Bronchial epithelial cell (primary cell): Measurements from ENCODE around the gene SSBP4. TPM values are rescaled to one million over a fixed set of nuclear protein-coding genes. Genes with fewer than 3 reads are reported as not detected.
A peak's percentile ranks its signal among the peaks of the same experiment; 100 is the strongest.

Source experiments
- DNase-seq: peaks from one replicate; pipeline ENCODE4 v3.0.0-alpha.2; 2010; ENCODE audit warnings: low read depth
- FAIRE-seq: peaks from 2 replicates; lab custom pipeline; 2011; peaks lifted over from hg19 to GRCh38; lab: Jason Lieb, UNC
- H3K27me3 ChIP-seq: 2 replicates; pipeline ENCODE4 v1.5.1; 2011; ENCODE audit warnings: low read length; ENCODE audit not compliant: control insufficient read depth, insufficient read depth
- H3K36me3 ChIP-seq: 2 replicates; pipeline ENCODE4 v1.5.1; 2011; ENCODE audit warnings: low read length; ENCODE audit not compliant: control insufficient read depth, insufficient read depth
- H3K4me3 ChIP-seq: 2 replicates; pipeline ENCODE4 v1.5.1; 2011; ENCODE audit warnings: mild to moderate bottlenecking, low read depth, low read length, control low read depth
- total RNA-seq: library from RNA; depleted of rRNA; stranded (reverse); fragments of >200 nt; gene quantifications from 2 replicates; pipeline ENCODE4 v1.2.1, GENCODE V29; 2014
- TF ChIP-seq, protein P1 (sequence below): IDR thresholded peaks from 2 replicates; pipeline ENCODE4 v1.5.1; 2011; ENCODE audit warnings: mild to moderate bottlenecking, moderate library complexity, low read length, control low read depth, inconsistent platforms; ENCODE audit not compliant: insufficient read depth, severe bottlenecking

The SSBP4 gene
- total RNA-seq, 1 donor from 2014 or later: 17.1 TPM

DNA sequence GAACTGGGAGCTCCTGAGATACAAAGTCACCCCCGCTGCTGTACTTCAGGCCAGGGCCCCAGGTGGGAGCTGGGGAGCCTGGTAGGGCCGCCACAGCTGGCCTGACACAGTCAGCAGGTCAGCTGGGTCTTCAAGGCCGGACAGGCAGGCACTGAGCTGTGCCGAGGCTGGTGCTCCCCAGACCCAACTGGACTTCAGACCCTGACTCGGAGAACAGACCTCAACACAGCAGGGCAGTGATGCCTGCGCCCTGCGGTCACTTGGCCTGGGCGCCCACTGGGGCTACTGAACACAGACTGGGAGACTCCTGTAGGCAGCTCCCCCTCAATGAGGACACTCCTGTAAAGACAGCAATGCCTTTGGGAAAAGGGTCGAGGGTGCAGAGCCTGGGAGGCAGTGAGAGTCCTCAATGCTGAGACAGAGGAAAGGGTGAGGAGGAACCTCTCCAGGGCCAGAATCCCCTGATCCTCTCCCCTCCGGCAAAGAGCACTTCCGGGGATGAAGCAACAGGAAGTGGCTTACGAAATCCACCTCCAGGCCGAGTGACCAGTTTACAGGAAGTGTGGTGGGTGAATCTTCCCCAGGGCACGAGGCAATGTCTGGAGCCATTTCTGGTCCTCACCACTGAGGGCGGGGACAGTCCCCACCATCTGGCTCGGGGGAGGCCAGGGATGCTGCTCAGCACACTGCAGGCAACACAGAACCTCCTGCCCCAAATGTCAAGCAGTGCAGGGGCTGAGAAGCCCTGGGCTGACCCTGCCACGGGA is 59.5 kb downstream of the SSBP4 start:
- Histone ChIP-seq H3K27me3 (no peaks in the 10 kb centered on the region), H3K4me3 (no peak overlapping the region), H3K36me3 (peaks cover 2% of the 10 kb centered on the region)
- TF ChIP-seq, protein P1, sequence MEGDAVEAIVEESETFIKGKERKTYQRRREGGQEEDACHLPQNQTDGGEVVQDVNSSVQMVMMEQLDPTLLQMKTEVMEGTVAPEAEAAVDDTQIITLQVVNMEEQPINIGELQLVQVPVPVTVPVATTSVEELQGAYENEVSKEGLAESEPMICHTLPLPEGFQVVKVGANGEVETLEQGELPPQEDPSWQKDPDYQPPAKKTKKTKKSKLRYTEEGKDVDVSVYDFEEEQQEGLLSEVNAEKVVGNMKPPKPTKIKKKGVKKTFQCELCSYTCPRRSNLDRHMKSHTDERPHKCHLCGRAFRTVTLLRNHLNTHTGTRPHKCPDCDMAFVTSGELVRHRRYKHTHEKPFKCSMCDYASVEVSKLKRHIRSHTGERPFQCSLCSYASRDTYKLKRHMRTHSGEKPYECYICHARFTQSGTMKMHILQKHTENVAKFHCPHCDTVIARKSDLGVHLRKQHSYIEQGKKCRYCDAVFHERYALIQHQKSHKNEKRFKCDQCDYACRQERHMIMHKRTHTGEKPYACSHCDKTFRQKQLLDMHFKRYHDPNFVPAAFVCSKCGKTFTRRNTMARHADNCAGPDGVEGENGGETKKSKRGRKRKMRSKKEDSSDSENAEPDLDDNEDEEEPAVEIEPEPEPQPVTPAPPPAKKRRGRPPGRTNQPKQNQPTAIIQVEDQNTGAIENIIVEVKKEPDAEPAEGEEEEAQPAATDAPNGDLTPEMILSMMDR: no peak
- DNase-seq (peak; percentile 77), FAIRE-seq (peak; percentile 77)

DNA sequence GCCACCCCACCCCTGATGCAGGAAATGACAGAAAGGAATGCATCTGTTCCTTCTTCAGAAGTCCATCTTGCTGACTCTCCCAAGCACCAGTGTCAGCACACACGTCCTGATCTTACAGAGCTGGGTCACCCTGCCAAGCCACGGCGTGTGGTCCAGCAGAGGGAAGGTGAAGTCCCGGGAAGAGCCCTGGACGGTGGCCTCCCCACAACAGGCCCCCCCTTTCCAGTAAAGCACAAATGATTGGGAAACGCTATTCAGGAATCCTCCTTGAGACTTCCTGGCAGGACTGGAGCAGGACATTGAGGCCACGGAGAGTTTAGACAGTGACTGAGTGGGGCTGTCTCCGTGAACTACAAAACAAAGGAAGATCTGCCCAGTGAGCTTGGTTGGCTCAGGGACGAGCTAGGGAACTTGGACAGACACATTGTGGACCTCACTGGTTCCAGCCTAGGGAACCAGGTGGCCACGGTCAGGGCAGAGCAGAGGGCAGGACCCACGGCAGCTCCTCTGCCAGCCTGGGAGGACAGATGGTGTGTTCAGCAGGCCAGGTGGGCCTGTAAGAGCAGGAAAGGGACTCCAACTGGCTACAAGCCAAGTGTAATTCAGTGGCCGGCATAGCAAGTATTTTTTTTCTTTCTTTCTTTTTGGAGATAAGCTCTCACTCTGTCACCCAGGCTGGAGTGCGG is 61.0 kb downstream of the SSBP4 start:
- TF ChIP-seq, protein P1: no peak
- no peak overlapping the region for H3K4me3 ChIP-seq
- H3K27me3 ChIP-seq: no peaks in the 10 kb centered on the region
- no peak for FAIRE-seq
- no peaks in the 10 kb centered on the region for H3K36me3 ChIP-seq
- no peak for DNase-seq

DNA sequence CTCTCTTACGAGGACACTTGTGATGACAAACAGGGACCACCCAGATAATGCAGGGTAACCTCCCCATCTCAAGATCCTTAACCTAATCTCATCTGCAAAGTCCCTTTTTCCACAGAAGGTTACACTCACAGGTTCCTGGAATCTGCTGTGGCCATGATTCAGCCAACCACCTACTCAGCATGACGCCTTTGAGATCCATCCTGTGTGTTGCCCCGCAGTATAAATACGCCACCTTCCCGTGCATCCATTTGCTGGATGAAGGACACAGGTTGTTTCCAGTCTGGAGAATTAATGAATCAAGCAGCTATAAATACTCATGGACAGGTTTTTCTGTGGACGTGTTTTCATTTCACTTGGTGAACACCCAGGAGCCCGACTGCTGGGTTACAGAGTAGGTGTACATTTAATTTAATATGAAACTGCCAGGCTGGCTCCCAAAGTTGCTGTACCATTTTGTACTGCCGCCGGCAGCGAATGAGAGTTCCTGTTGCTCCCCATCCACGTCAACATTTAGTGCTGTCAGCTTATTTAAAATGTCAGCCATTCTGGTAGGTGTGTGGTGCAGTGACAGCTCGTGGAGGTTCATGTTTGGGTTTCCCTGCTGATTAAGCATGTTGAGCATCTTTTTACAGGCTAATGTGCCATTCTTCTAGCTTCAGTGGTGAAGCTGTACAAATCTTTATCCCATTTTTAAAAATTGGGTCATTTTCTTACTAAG is 62.5 kb downstream of the SSBP4 start:
- Histone ChIP-seq H3K27me3 (no peaks in the 10 kb centered on the region), H3K4me3 (no peak overlapping the region), H3K36me3 (no peaks in the 10 kb centered on the region)
- DNase-seq (no peak), FAIRE-seq (peak; percentile 43)
- TF ChIP-seq, protein P1: no peak

DNA sequence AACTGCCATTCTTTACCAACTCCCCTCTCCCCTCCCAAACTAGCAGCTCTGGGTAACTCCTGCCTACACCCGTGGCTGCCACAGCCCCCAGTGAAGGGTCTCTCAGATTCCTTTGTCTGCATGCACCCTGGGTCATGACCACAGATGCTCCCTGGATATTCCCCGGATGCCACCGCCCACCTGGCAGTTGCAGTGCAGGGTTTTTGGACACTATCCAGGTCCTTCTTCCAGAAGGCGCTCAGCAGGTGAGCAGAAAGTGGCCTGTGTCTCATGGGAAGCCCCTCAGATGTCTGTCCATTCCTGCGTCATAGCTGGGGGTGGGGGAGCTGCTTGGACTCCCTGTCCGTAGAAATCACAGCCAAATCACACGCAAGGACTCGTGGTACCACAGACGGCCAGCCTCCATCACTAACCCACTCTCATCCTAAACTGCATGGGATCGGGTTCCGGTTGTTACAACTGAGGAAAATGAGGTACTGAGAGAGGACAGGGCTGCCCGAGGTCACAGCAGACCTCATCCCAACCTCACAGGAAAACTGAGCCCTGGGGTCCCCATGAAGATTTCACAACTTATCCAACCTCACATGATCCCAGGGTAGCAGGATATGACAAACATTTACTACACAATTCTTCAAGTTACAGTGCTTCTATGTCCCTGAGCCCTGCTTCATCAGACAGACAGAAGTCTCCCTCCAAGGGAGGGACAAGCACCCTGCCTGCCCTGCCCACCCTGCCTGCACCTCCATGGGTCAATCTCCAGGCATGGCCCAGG is 64.1 kb downstream of the SSBP4 start:
- TF ChIP-seq, protein P1: no peak
- peak; percentile 36 for FAIRE-seq

More for the DNA sequence above, 64.1 kb downstream of the SSBP4 start:
- Histone ChIP-seq H3K36me3 (no peaks in the 10 kb centered on the region), H3K4me3 (no peak overlapping the region), H3K27me3 (no peaks in the 10 kb centered on the region)
- no peak for DNase-seq

Other genes with a start within 250 kb of the SSBP4 start
- gene IFI30, start 245.6 kb upstream of the SSBP4 start, total RNA-seq: 17.6 and 20.6 TPM in 2 replicates
- 8.7 and 9.5 TPM in 2 replicates for gene MPV17L2, start 226.2 kb upstream of the SSBP4 start, total RNA-seq
- gene RAB3A, start 215.4 kb upstream of the SSBP4 start, total RNA-seq: 0.53 and 1.0 TPM in 2 replicates
- 0.26 and 0.38 TPM in 2 replicates for gene PDE4C, start 193.0 kb upstream of the SSBP4 start, total RNA-seq
- under 0.01 TPM in 1 of 2 replicates, not detected in the other for gene IQCN, start 144.9 kb upstream of the SSBP4 start, total RNA-seq
- 54.0 and 89.0 TPM in 2 replicates for gene JUND, start 137.8 kb upstream of the SSBP4 start, total RNA-seq
- gene LSM4, start 96.3 kb upstream of the SSBP4 start, total RNA-seq: 208 and 260 TPM in 2 replicates
- gene PGPEP1, start 78.8 kb upstream of the SSBP4 start, total RNA-seq: 8.2 and 12.6 TPM in 2 replicates
- 123 and 166 TPM in 2 replicates for gene GDF15, start 33.2 kb upstream of the SSBP4 start, total RNA-seq
- under 0.01 TPM in 1 of 2 replicates, not detected in the other for gene LRRC25, start 21.8 kb upstream of the SSBP4 start, total RNA-seq
- gene ISYNA1, start 18.7 kb downstream of the SSBP4 start, total RNA-seq: 6.7 and 15.3 TPM in 2 replicates
- 9.7 and 13.8 TPM in 2 replicates for gene ELL, start 102.7 kb downstream of the SSBP4 start, total RNA-seq
- gene FKBP8, start 124.2 kb downstream of the SSBP4 start, total RNA-seq: 142 and 218 TPM in 2 replicates
- 47.7 and 50.2 TPM in 2 replicates for gene KXD1, start 138.5 kb downstream of the SSBP4 start, total RNA-seq
- 586 and 964 TPM in 2 replicates for gene UBA52, start 152.5 kb downstream of the SSBP4 start, total RNA-seq
- 26.1 and 45.4 TPM in 2 replicates for gene REX1BD, start 169.4 kb downstream of the SSBP4 start, total RNA-seq
- gene CRLF1, start 187.4 kb downstream of the SSBP4 start, total RNA-seq: 0.26 and 0.64 TPM in 2 replicates
- 0.13 and 0.79 TPM in 2 replicates for gene TMEM59L, start 193.5 kb downstream of the SSBP4 start, total RNA-seq
- 3.2 and 4.9 TPM in 2 replicates for gene KLHL26, start 217.6 kb downstream of the SSBP4 start, total RNA-seq